Measurements from ENCODE around the gene CBFA2T2. TPM values are rescaled to one million over a fixed set of nuclear protein-coding genes. Genes with fewer than 3 reads are reported as not detected.

CBFA2T2 gene
- total and polyA plus RNA-seq, 2 of the 4 experiments (the other 2 are of a cell fraction) = 3.8 to 6.2 TPM

DNA sequence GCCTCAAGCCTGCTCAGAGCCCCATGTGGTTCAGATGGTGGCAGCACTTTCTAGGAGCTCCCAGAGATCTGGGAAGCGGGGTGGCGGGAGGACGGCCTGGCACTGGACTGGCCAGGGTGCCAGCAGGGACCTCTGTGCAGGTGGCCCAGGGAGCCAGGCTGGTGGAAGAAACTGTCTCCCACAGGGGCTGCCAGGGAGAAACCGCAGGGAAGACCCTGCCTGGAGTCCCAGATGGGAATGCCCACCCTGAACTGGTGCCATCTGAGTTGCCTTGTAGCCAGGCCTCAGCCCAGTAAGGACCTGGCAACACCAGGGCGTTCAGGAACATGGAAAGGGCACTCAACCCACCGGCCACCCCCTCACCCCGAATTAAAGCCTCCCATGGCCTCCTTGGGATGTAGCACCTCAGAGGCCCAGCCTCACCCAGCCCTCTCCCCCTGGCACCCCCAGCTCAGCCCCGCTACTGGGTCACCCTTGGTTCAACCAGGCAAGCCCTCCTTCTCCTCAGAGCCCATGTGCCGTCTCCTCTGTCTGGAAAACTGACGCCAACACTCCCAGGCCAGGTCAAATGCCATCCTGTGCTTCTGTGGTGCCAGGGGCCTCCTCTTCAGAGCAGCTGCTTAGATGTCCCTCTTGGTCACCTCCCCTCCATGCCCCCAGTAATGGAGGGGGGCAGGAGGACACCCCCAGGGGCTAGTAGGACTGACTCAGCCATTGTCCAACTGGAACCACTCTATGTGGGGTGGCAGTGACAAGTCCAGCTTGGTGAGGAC is 166.3 kb downstream of the CBFA2T2 start:
- H3K9me3 ChIP-seq (ENCODE audit: control insufficient read depth, insufficient read depth, low read length) = no peaks in the 10 kb centered on the region
- H2BK5ac ChIP-seq (ENCODE audit: low read depth, low read length, poor library complexity, severe bottlenecking) = no peak overlapping the region
- ChIA-PET CTCF (no interaction called here), POLR2A (ENCODE audit: unreplicated experiment) (no interaction called here)
- 60% methylated on average over 1 of the region's 10 CpGs; no CpG with 5 or more reads in 1 of the 2 experiments for WGBS, 2 experiments (ENCODE audit: extremely low coverage in 2 of 2, insufficient read length in 1 of 2)
- H3K9me1 ChIP-seq (ENCODE audit: insufficient read depth, low read length) = no peaks in the 10 kb centered on the region
- H4K8ac ChIP-seq (ENCODE audit: low read depth in 2 of 2, low read length in 2 of 2) = no peak overlapping the region
- no peaks in the 10 kb centered on the region; the same call in 1 of the 2 replicates for H3K4me1 ChIP-seq (ENCODE audit: control insufficient read depth, insufficient read depth, low read length)
- in situ Hi-C loops (cut with MboI; ENCODE audit: low sequenced_read_pairs) (no loop called here), dilution Hi-C loops (cut with HindIII; ENCODE audit: low sequenced_read_pairs, unreplicated experiment) (no loop called here), intact Hi-C loops (cut with micrococcal nuclease) (no loop called here)
- H4K91ac ChIP-seq (ENCODE audit: insufficient read depth, low read depth, low read length) = no peak overlapping the region
- H4K20me1 ChIP-seq (ENCODE audit: insufficient read depth, low read length) = no peaks in the 10 kb centered on the region
- no peak overlapping the region for H2BK15ac ChIP-seq (ENCODE audit: low read depth, low read length)
- no peak overlapping the region for H3K14ac ChIP-seq (replicated peaks; ENCODE audit: low read depth, low read length)
- no peak overlapping the region for H3K4ac ChIP-seq (ENCODE audit: low read depth, low read length)
- H2BK20ac ChIP-seq (ENCODE audit: low read depth, low read length) = no peak overlapping the region
- H3K79me1 ChIP-seq (ENCODE audit: low read depth in 1 of 2, low read length in 2 of 2) = no peaks in the 10 kb centered on the region; a peak in 1 of 4 replicates
- DNase-seq (no peak), ATAC-seq (ENCODE audit: low read depth) (no peak)
- no peak overlapping the region for H3K4me3 ChIP-seq (ENCODE audit: insufficient read depth, low read depth, low read length)
- H2AK9ac ChIP-seq (replicated peaks; ENCODE audit: low read depth, low read length, poor library complexity) = no peak overlapping the region
- H3K27ac ChIP-seq (ENCODE audit: insufficient read depth, low read length) = no peak overlapping the region
- no peak overlapping the region for H2AFZ ChIP-seq (replicated peaks; ENCODE audit: low read length, poor library complexity)
- peaks cover 19% of the 10 kb centered on the region; the same call in 1 of the 2 replicates for H3K36me3 ChIP-seq (ENCODE audit: control insufficient read depth, insufficient read depth, low read length)
- H3K9ac ChIP-seq (ENCODE audit: low read depth, low read length) = no peak overlapping the region
- H4K5ac ChIP-seq (ENCODE audit: low read depth, low read length) = no peak overlapping the region
- H3K56ac ChIP-seq (ENCODE audit: extremely low read depth, insufficient read depth, low read length) = no peak overlapping the region
- no peak overlapping the region for H2AK5ac ChIP-seq (ENCODE audit: low read depth, low read length)
- no peak overlapping the region for H3K23ac ChIP-seq (ENCODE audit: low read depth, low read length)
- H3K27me3 ChIP-seq (ENCODE audit: control insufficient read depth, insufficient read depth, low read length) = no peaks in the 10 kb centered on the region
- TF ChIP-seq, protein P1, sequence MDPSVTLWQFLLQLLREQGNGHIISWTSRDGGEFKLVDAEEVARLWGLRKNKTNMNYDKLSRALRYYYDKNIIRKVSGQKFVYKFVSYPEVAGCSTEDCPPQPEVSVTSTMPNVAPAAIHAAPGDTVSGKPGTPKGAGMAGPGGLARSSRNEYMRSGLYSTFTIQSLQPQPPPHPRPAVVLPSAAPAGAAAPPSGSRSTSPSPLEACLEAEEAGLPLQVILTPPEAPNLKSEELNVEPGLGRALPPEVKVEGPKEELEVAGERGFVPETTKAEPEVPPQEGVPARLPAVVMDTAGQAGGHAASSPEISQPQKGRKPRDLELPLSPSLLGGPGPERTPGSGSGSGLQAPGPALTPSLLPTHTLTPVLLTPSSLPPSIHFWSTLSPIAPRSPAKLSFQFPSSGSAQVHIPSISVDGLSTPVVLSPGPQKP (IDR thresholded peaks at IDR 0.05; ENCODE audit: borderline replicate concordance, low read depth, low read length) = no peak
- TF ChIP-seq NFE2L2 (IDR thresholded peaks at IDR 0.05; ENCODE audit: low read depth, low read length) = no peak
- TF ChIP-seq CEBPB (IDR thresholded peaks at IDR 0.05; ENCODE audit: low read depth, low read length) = no peak
- no peak for TF ChIP-seq FOS (IDR thresholded peaks at IDR 0.05; ENCODE audit: low read depth, low read length)
- no peak overlapping the region for H2BK120ac ChIP-seq (ENCODE audit: low read depth, low read length)
- H3K4me2 ChIP-seq (ENCODE audit: low read depth, low read length) = no peak overlapping the region
- no peak overlapping the region for H3K18ac ChIP-seq (ENCODE audit: low read depth, low read length)
- BruUV-seq (replicated peaks) = no TSS peak

Measured in IMR-90 (cell line).